SK-N-SH (cell line): ENCODE measurements around the gene KRT13. TPM values are rescaled to one million over a fixed set of nuclear protein-coding genes. Genes with fewer than 3 reads are reported as not detected.

ENCODE experiments used
- CTCF ChIA-PET: fragments of 300-600, 350-600 bp; formaldehyde crosslinking; extraction: SDS; loops from one replicate; lab custom pipeline; 2021; lab: Yijun Ruan, JAX
- POLR2A ChIA-PET: fragments of 350-600 bp; sonication (Branson Sonifier 250); formaldehyde crosslinking; extraction: SDS; loops from one replicate; lab custom pipeline; 2020; ENCODE audit warnings: antibody characterized with exemption, inconsistent platforms; lab: Yijun Ruan, JAX
- DNase-seq: peaks from one replicate; pipeline ENCODE4 v3.0.0; 2012
- H2AFZ ChIP-seq: fragments of 200-600 bp; sonication (generic); 2 replicates; pipeline ENCODE4 v1.8.1; 2016; ENCODE audit warnings: antibody characterized with exemption, mild to moderate bottlenecking, low read depth
- H3F3A ChIP-seq: fragments of 200-600 bp; sonication (generic); replicated peaks from 2 replicates; pipeline ENCODE3; 2016; ENCODE audit warnings: antibody characterized with exemption, mild to moderate bottlenecking; ENCODE audit not compliant: insufficient read depth
- H3K27ac ChIP-seq, 2 experiments: fragments of 200-500 bp in 1 of 2; fragments of 200-600 bp in 1 of 2; sonication (Bioruptor generic) in 1 of 2; sonication (generic), shearing (Covaris generic) in 1 of 2; 2 replicates each; pipeline versions ENCODE4 v1.5.1 to v1.6.1; 2014 to 2016; ENCODE audit warnings: low read depth in 2 of 2, inconsistent platforms in 1 of 2, low read length in 1 of 2, mild to moderate bottlenecking in 1 of 2, mixed read lengths in 1 of 2
- H3K27me3 ChIP-seq: fragments of 200-600 bp; sonication (generic), shearing (Covaris generic); 2 replicates; pipeline ENCODE4 v1.6.1; 2016; ENCODE audit warnings: mixed run types; ENCODE audit not compliant: insufficient read depth
- H3K36me3 ChIP-seq, 2 experiments: fragments of 200-500 bp in 1 of 2; fragments of 200-600 bp in 1 of 2; sonication (Bioruptor generic) in 1 of 2; sonication (generic) in 1 of 2; replicated peaks in 1 of 2; 2 replicates each; pipeline versions ENCODE3 to v1.5.1; 2014 to 2016; ENCODE audit warnings: low read length in 1 of 2, mild to moderate bottlenecking in 1 of 2; ENCODE audit not compliant: insufficient read depth in 2 of 2, control insufficient read depth in 1 of 2
- H3K4me1 ChIP-seq, 2 experiments: fragments of 200-500 bp in 1 of 2; fragments of 200-600 bp in 1 of 2; sonication (Bioruptor generic) in 1 of 2; sonication (generic), shearing (Covaris generic) in 1 of 2; 2 replicates each; pipeline versions ENCODE4 v1.5.1 to v1.6.1; 2014 to 2016; ENCODE audit warnings: low read depth in 1 of 2, low read length in 1 of 2, mixed run types in 1 of 2; ENCODE audit not compliant: insufficient read depth in 2 of 2, control insufficient read depth in 1 of 2
- H3K4me2 ChIP-seq: fragments of 200-600 bp; sonication (generic), shearing (Covaris generic); 2 replicates; pipeline ENCODE4 v1.6.1; 2017; ENCODE audit warnings: mixed run types
- H3K4me3 ChIP-seq, 2 experiments: fragments of 200-500 bp in 1 of 2; fragments of 200-600 bp in 1 of 2; sonication (Bioruptor generic) in 1 of 2; sonication (generic), shearing (Covaris generic) in 1 of 2; 2 replicates each; pipeline versions ENCODE4 v1.5.1 to v1.8.1; 2014 to 2016; ENCODE audit warnings: low read depth in 2 of 2, inconsistent platforms in 1 of 2, low read length in 1 of 2, mild to moderate bottlenecking in 1 of 2, mixed read lengths in 1 of 2, moderate library complexity in 1 of 2
- H3K79me2 ChIP-seq: fragments of 200-600 bp; sonication (generic); 2 replicates; pipeline ENCODE4 v1.8.1; 2017; ENCODE audit warnings: mild to moderate bottlenecking; ENCODE audit not compliant: insufficient read depth
- H3K9ac ChIP-seq: fragments of 200-600 bp; sonication (generic); 2 replicates; pipeline ENCODE4 v1.6.1; 2017; ENCODE audit warnings: mixed run types
- H3K9me2 ChIP-seq: fragments of 200-600 bp; sonication (generic); 2 replicates; pipeline ENCODE4 v1.6.1; 2017; ENCODE audit warnings: mixed run types
- H3K9me3 ChIP-seq: fragments of 200-600 bp; sonication (generic); 2 replicates; pipeline ENCODE4 v1.6.1; 2017; ENCODE audit warnings: mixed run types, mild to moderate bottlenecking, moderate library complexity
- H4K20me1 ChIP-seq: fragments of 200-600 bp; sonication (generic); 2 replicates; pipeline ENCODE4 v1.6.1; 2017; ENCODE audit warnings: mild to moderate bottlenecking, mixed run types; ENCODE audit not compliant: insufficient read depth
- CTCF ChIP-seq: fragments of 200-600 bp; sonication (generic); IDR thresholded peaks from 2 replicates; pipeline ENCODE4 v1.6.1; 2017; ENCODE audit warnings: antibody characterized with exemption, mild to moderate bottlenecking, moderate library complexity
- EP300 ChIP-seq, 2 experiments: IDR thresholded peaks; 2 replicates each; pipeline versions ENCODE4 v1.4.0 to v1.6.1; 2012; ENCODE audit warnings: borderline replicate concordance in 1 of 2, low read depth in 1 of 2, low read length in 1 of 2
- EZH2phosphoT487 ChIP-seq: fragments of 200-600 bp; sonication (generic); IDR thresholded peaks from 2 replicates; pipeline ENCODE4 v1.6.1; 2017; ENCODE audit warnings: low read depth, mixed run types, mild to moderate bottlenecking, antibody characterized with exemption, moderate library complexity, borderline replicate concordance
- FOXJ3 ChIP-seq: sonication (generic); formaldehyde crosslinking; IDR thresholded peaks from 2 replicates; pipeline ENCODE4 v1.5.1; 2020; ENCODE audit warnings: mild to moderate bottlenecking, missing genetic modification reagents
- GABPA ChIP-seq: IDR thresholded peaks from 2 replicates; pipeline ENCODE4 v1.4.0; 2012; ENCODE audit warnings: low read depth, mild to moderate bottlenecking
- IRF3 ChIP-seq: fragments of 150-350 bp; IDR thresholded peaks from 2 replicates; pipeline ENCODE4 v1.6.1; 2016; ENCODE audit warnings: mild to moderate bottlenecking, low read depth, low read length
- JUND ChIP-seq: IDR thresholded peaks from 2 replicates; pipeline ENCODE4 v1.4.0; 2012
- MEF2A ChIP-seq: IDR thresholded peaks from 2 replicates; pipeline ENCODE4 v1.4.0; 2012; ENCODE audit warnings: low read depth, borderline replicate concordance
- PBX3 ChIP-seq: IDR thresholded peaks from 2 replicates; pipeline ENCODE4; 2012
- POLR2AphosphoS5 ChIP-seq: IDR thresholded peaks from 2 replicates; pipeline ENCODE4 v1.6.1; 2012; ENCODE audit warnings: low read depth, low read length
- RAD21 ChIP-seq: IDR thresholded peaks from 2 replicates; pipeline ENCODE4 v1.6.1; 2012; ENCODE audit warnings: mild to moderate bottlenecking, low read length
- RCOR1 ChIP-seq: fragments of 150-350 bp; IDR thresholded peaks from 2 replicates; pipeline ENCODE4 v1.6.1; 2017; ENCODE audit warnings: antibody characterized with exemption, low read length
- RXRA ChIP-seq: IDR thresholded peaks from 2 replicates; pipeline ENCODE4 v1.4.0; 2012; ENCODE audit warnings: low read depth, mild to moderate bottlenecking, borderline replicate concordance
- SIN3A ChIP-seq: IDR thresholded peaks from 2 replicates; pipeline ENCODE4 v1.6.1; 2012; ENCODE audit warnings: low read depth, mild to moderate bottlenecking, low read length, moderate library complexity, borderline replicate concordance
- TAF1 ChIP-seq: IDR thresholded peaks from 2 replicates; pipeline ENCODE4 v1.6.1; 2012; ENCODE audit warnings: low read depth, mild to moderate bottlenecking, low read length, moderate library complexity, borderline replicate concordance
- TCF12 ChIP-seq: IDR thresholded peaks from 2 replicates; pipeline ENCODE4 v1.4.0; 2012
- TEAD4 ChIP-seq: IDR thresholded peaks from 2 replicates; pipeline ENCODE4 v1.4.0; 2012; ENCODE audit warnings: mild to moderate bottlenecking, borderline replicate concordance; ENCODE audit not compliant: insufficient read depth
- USF1 ChIP-seq: IDR thresholded peaks from 2 replicates; pipeline ENCODE4 v1.4.0; 2012; ENCODE audit warnings: low read depth, borderline replicate concordance
- YY1 ChIP-seq: IDR thresholded peaks from 2 replicates; pipeline ENCODE4 v1.4.0; 2012; ENCODE audit warnings: low read depth, mild to moderate bottlenecking
- WGBS: methylation state at CpG from one replicate; pipeline ENCODE4 v1.1.6; 2017; ENCODE audit warnings: low lambda C conversion rate; 5-methylcytosine and 5-hydroxymethylcytosine counted together
- polyA plus RNA-seq, 3 experiments: library from polyadenylated mRNA; depleted of rRNA; stranded (reverse); fragments of >200 nt; gene quantifications; 2 replicates each; pipeline ENCODE4 v1.2.3, GENCODE V29; 2012
- TF ChIP-seq, protein P1 (sequence below): IDR thresholded peaks from 2 replicates; pipeline ENCODE4 v1.6.1; 2012; ENCODE audit warnings: mild to moderate bottlenecking, low read depth, low read length, moderate library complexity

Gene KRT13
- polyA plus RNA-seq, 1 of the 3 experiments (the other 2 are of a cell fraction), result 0.39 TPM

DNA sequence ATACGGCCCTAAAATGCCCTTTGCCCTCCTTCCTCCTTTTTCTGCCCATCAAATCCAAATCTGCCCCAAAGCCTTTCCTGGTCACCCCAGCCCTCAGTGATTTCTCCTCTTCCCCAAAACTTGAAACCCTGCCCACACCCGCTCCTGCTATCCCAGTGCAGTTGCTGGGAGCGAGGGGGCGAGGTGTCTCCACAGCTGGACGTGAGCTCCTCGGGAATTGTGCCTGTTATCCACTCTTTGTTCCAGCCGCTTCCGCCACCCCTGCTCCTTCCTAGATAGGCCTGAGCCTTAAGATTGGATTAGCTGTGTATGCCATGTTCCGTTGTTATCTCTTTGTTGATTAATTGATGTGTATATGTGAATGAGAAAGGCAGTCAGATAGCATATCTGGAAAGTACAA is 21.9 kb downstream of the KRT13 start:
- peaks cover 0 to 14% of the 10 kb centered on the region in 2 experiments; a peak in 1 of 4 replicates for H3K4me1 ChIP-seq
- no peaks in the 10 kb centered on the region for H3K36me3 ChIP-seq
- no peak overlapping the region for H2AFZ ChIP-seq
- H3K4me2 ChIP-seq, result no peak overlapping the region
- no peaks in the 10 kb centered on the region for H3K27me3 ChIP-seq
- TF ChIP-seq CTCF, result no peak
- no peak for TF ChIP-seq FOXJ3 (CRISPR knock-in tag)
- TF ChIP-seq RXRA, result no peak
- no peak for TF ChIP-seq EZH2phosphoT487
- TF ChIP-seq, protein P1, sequence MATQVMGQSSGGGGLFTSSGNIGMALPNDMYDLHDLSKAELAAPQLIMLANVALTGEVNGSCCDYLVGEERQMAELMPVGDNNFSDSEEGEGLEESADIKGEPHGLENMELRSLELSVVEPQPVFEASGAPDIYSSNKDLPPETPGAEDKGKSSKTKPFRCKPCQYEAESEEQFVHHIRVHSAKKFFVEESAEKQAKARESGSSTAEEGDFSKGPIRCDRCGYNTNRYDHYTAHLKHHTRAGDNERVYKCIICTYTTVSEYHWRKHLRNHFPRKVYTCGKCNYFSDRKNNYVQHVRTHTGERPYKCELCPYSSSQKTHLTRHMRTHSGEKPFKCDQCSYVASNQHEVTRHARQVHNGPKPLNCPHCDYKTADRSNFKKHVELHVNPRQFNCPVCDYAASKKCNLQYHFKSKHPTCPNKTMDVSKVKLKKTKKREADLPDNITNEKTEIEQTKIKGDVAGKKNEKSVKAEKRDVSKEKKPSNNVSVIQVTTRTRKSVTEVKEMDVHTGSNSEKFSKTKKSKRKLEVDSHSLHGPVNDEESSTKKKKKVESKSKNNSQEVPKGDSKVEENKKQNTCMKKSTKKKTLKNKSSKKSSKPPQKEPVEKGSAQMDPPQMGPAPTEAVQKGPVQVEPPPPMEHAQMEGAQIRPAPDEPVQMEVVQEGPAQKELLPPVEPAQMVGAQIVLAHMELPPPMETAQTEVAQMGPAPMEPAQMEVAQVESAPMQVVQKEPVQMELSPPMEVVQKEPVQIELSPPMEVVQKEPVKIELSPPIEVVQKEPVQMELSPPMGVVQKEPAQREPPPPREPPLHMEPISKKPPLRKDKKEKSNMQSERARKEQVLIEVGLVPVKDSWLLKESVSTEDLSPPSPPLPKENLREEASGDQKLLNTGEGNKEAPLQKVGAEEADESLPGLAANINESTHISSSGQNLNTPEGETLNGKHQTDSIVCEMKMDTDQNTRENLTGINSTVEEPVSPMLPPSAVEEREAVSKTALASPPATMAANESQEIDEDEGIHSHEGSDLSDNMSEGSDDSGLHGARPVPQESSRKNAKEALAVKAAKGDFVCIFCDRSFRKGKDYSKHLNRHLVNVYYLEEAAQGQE, result no peak
- no peak for TF ChIP-seq RCOR1
- no peak for TF ChIP-seq SIN3A
- TF ChIP-seq TEAD4, result no peak
- TF ChIP-seq GABPA, result no peak
- no peak for TF ChIP-seq PBX3
- TF ChIP-seq MEF2A, result no peak
- no peak for TF ChIP-seq TCF12
- no peak for TF ChIP-seq JUND
- no peak for TF ChIP-seq EP300 (IDR thresholded peaks at IDR 0.05; ENCODE audit: borderline replicate concordance in 1 of 2, low read depth in 1 of 2, low read length in 1 of 2)
- TF ChIP-seq USF1, result no peak
- TF ChIP-seq TAF1, result no peak
- TF ChIP-seq POLR2AphosphoS5, result no peak
- TF ChIP-seq RAD21, result no peak
- TF ChIP-seq IRF3, result no peak
- no peak for TF ChIP-seq YY1
- no peaks in the 10 kb centered on the region for H3F3A ChIP-seq
- H3K9ac ChIP-seq, result no peak overlapping the region
- no peaks in the 10 kb centered on the region for H3K79me2 ChIP-seq
- H3K9me3 ChIP-seq, result no peaks in the 10 kb centered on the region
- WGBS, result 87% methylated on average over 9 of the region's 9 CpGs
- no peak overlapping the region for H3K27ac ChIP-seq
- no peaks in the 10 kb centered on the region for H4K20me1 ChIP-seq
- POLR2A ChIA-PET, result no interaction called here
- CTCF ChIA-PET, result interaction anchor here (3.9 kb wide), 1 partner anchor 65 kb away, joined by 23 read pairs; no protein-coding TSS in a partner anchor
- DNase-seq, result no peak
- H3K4me3 ChIP-seq, result no peak overlapping the region
- H3K9me2 ChIP-seq, result no peaks in the 10 kb centered on the region
